Measurements from ENCODE around the gene SNRNP48.

GRCh38 chr6:7604506-7604905 is 14.5 kb downstream of the SNRNP48 start:
- TF ChIP-seq CTCF (IDR thresholded peaks at IDR 0.05; ENCODE audit: poor library complexity) (no peak), EZH2 (IDR thresholded peaks at IDR 0.05; ENCODE audit: borderline replicate concordance) (no peak)
